ENCODE data around the gene RAB4B. TPM values are rescaled to one million over a fixed set of nuclear protein-coding genes. Genes with fewer than 3 reads are reported as not detected.

RAB4B gene
- total and polyA plus RNA-seq, 2 donors (not counting 1 experiment from before 2014, with no cell fraction given): 108 to 141 TPM

DNA sequence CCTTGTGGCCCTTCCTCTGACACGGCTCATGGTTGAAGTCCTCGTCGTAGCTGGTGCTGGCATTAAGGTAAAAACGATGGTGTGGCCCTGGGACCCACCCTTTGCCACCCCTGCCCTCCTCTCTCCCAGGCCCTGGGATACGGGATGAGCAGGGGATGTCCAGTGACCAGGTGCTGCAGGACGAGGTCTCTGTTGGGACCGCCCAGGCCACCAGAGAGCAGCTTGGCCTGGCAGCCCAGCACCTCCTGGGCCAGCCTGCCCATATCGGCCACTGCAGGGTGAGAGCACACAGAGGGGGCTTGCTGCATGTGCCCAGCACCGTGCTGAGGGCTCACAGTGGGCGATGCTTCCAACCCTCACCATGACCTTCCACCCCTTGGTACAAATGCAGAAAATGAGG, 34.1 kb upstream of the RAB4B start:
- Histone ChIP-seq H2AFZ (ENCODE audit: insufficient read depth, low read depth, low read length, poor library complexity, severe bottlenecking) (no peak overlapping the region), H3K27ac (ENCODE audit: low read length in 2 of 2) (no peak overlapping the region), H3K36me3 (replicated peaks in 1 of 2; ENCODE audit: control extremely low read depth in 1 of 2, control insufficient read depth in 1 of 2, extremely low read depth in 1 of 2, insufficient read depth in 2 of 2, low read length in 1 of 2) (peaks cover 0 to 10% of the 10 kb centered on the region in 2 experiments), H3K79me2 (ENCODE audit: control insufficient read depth, insufficient read depth, low read length) (no peaks in the 10 kb centered on the region), H3K4me3 (ENCODE audit: control extremely low read depth in 1 of 5, extremely low read depth in 1 of 5, insufficient read depth in 1 of 5, low read depth in 2 of 5, low read length in 4 of 5) (no peak overlapping the region), H3K4me1 (ENCODE audit: control insufficient read depth in 2 of 2, insufficient read depth in 2 of 2, low read length in 2 of 2) (peaks cover 0 to 6% of the 10 kb centered on the region in 2 donors), H3K4me2 (replicated peaks; ENCODE audit: low read depth, low read length, poor library complexity, severe bottlenecking) (no peak overlapping the region), H3K9ac (ENCODE audit: low read length) (no peak overlapping the region), H4K20me1 (ENCODE audit: control insufficient read depth, insufficient read depth, low read length, poor library complexity, severe bottlenecking) (no peaks in the 10 kb centered on the region), H3K9me3 (ENCODE audit: control extremely low read depth in 1 of 3, control insufficient read depth in 2 of 3, insufficient read depth in 1 of 3, low read length in 2 of 3) (no peaks in the 10 kb centered on the region), H3K27me3 (replicated peaks in 1 of 4; ENCODE audit: control extremely low read depth in 1 of 4, control insufficient read depth in 3 of 4, insufficient read depth in 4 of 4, low read length in 3 of 4) (no peaks in the 10 kb centered on the region)
- H3K4me1 Mint-ChIP-seq: peaks cover 4% of the 10 kb centered on the region
- no peaks in the 10 kb centered on the region for H3K27me3 Mint-ChIP-seq
- H3K4me3 Mint-ChIP-seq: no peak overlapping the region
- TF ChIP-seq, protein P1, sequence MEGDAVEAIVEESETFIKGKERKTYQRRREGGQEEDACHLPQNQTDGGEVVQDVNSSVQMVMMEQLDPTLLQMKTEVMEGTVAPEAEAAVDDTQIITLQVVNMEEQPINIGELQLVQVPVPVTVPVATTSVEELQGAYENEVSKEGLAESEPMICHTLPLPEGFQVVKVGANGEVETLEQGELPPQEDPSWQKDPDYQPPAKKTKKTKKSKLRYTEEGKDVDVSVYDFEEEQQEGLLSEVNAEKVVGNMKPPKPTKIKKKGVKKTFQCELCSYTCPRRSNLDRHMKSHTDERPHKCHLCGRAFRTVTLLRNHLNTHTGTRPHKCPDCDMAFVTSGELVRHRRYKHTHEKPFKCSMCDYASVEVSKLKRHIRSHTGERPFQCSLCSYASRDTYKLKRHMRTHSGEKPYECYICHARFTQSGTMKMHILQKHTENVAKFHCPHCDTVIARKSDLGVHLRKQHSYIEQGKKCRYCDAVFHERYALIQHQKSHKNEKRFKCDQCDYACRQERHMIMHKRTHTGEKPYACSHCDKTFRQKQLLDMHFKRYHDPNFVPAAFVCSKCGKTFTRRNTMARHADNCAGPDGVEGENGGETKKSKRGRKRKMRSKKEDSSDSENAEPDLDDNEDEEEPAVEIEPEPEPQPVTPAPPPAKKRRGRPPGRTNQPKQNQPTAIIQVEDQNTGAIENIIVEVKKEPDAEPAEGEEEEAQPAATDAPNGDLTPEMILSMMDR (IDR thresholded peaks at IDR 0.05): no peak
- TF ChIP-seq EZH2 (IDR thresholded peaks at IDR 0.05; ENCODE audit: borderline replicate concordance, insufficient read depth, low read depth, low read length, poor library complexity, severe bottlenecking): no peak
- no peaks in the 10 kb centered on the region for H3K9me3 Mint-ChIP-seq (ENCODE audit: insufficient read depth)
- no peak overlapping the region for H3K27ac Mint-ChIP-seq
- ChIA-PET CTCF (interaction anchor here (0.9 to 2.9 kb wide), 3 partner anchors 11 to 33 kb away, joined by 4 to 14 read pairs (median 4); no protein-coding TSS in a partner anchor), POLR2A (interaction anchor here (0.5 kb wide), 1 partner anchor 322 kb away, joined by 3 read pairs; no protein-coding TSS in a partner anchor)
- intact Hi-C loops (cut with micrococcal nuclease): no loop called here
- no peak for DNase-seq
- 94% methylated on average over 10 of the region's 10 CpGs for WGBS (ENCODE audit: insufficient coverage)
- ATAC-seq (ENCODE audit: low read depth): no peak

- H3K27ac Mint-ChIP-seq: no peak overlapping the region
- peaks cover 6% of the 10 kb centered on the region for H3K79me2 ChIP-seq (ENCODE audit: control insufficient read depth, insufficient read depth, low read length)
- H3K27me3 ChIP-seq (replicated peaks in 1 of 4; ENCODE audit: control extremely low read depth in 1 of 4, control insufficient read depth in 3 of 4, insufficient read depth in 4 of 4, low read length in 3 of 4): no peaks in the 10 kb centered on the region
- no peak overlapping the region for H3K4me3 Mint-ChIP-seq
- no peaks in the 10 kb centered on the region for H4K20me1 ChIP-seq (ENCODE audit: control insufficient read depth, insufficient read depth, low read length, poor library complexity, severe bottlenecking)
- peaks cover 0 to 3% of the 10 kb centered on the region in 2 experiments for H3K36me3 ChIP-seq (replicated peaks in 1 of 2; ENCODE audit: control extremely low read depth in 1 of 2, control insufficient read depth in 1 of 2, extremely low read depth in 1 of 2, insufficient read depth in 2 of 2, low read length in 1 of 2)
- H3K4me1 Mint-ChIP-seq: peaks cover 11% of the 10 kb centered on the region
- TF ChIP-seq, protein P1 (IDR thresholded peaks at IDR 0.05): no peak
- TF ChIP-seq EZH2 (IDR thresholded peaks at IDR 0.05; ENCODE audit: borderline replicate concordance, insufficient read depth, low read depth, low read length, poor library complexity, severe bottlenecking): no peak
- H3K4me2 ChIP-seq (replicated peaks; ENCODE audit: low read depth, low read length, poor library complexity, severe bottlenecking): no peak overlapping the region
- DNase-seq (peak; percentile 29), ATAC-seq (ENCODE audit: low read depth) (no peak)
- no peaks in the 10 kb centered on the region for H3K27me3 Mint-ChIP-seq
- H3K9ac ChIP-seq (ENCODE audit: low read length): no peak overlapping the region
- H3K9me3 Mint-ChIP-seq (ENCODE audit: insufficient read depth): no peaks in the 10 kb centered on the region
- H3K4me3 ChIP-seq (ENCODE audit: control extremely low read depth in 1 of 5, extremely low read depth in 1 of 5, insufficient read depth in 1 of 5, low read depth in 2 of 5, low read length in 4 of 5): no peak overlapping the region
- intact Hi-C loops (cut with micrococcal nuclease): no loop called here
- no peaks in the 10 kb centered on the region for H3K9me3 ChIP-seq (ENCODE audit: control extremely low read depth in 1 of 3, control insufficient read depth in 2 of 3, insufficient read depth in 1 of 3, low read length in 2 of 3)
- WGBS (ENCODE audit: insufficient coverage): 90% methylated on average over 11 of the region's 17 CpGs
- POLR2A ChIA-PET: interaction anchor here (0.5 to 1.0 kb wide), 3 partner anchors 10 to 323 kb away, joined by 3 to 6 read pairs (median 4); partner anchors contain the start of gene RAB4B
- no peak overlapping the region for H2AFZ ChIP-seq (ENCODE audit: insufficient read depth, low read depth, low read length, poor library complexity, severe bottlenecking)
- CTCF ChIA-PET: interaction anchor here (1.1 to 2.9 kb wide), 2 partner anchors 10 to 23 kb away, joined by 4 to 14 read pairs; no protein-coding TSS in a partner anchor
- H3K4me1 ChIP-seq (ENCODE audit: control insufficient read depth in 2 of 2, insufficient read depth in 2 of 2, low read length in 2 of 2): peaks cover 5 to 12% of the 10 kb centered on the region in 2 donors
- no peak overlapping the region for H3K27ac ChIP-seq (ENCODE audit: low read length in 2 of 2)
Observed at GRCh38 chr19:40744554-40745401, 33.3 kb upstream of the RAB4B start.

All from B cell (primary cell).